BLaER1 (cell line): ENCODE data around the gene DRG2.
A peak's percentile ranks its signal among the peaks of the same experiment; 100 is the strongest.

Experiments used
- H3K27ac ChIP-seq: shearing (Covaris generic); formaldehyde crosslinking; 2 replicates; pipeline ENCODE4 v1.8.1; 2022
- H3K27me3 ChIP-seq: shearing (Covaris generic); formaldehyde crosslinking; 2 replicates; pipeline ENCODE4 v1.8.1; 2022
- H3K36me3 ChIP-seq: shearing (Covaris generic); formaldehyde crosslinking; 2 replicates; pipeline ENCODE4 v1.8.1; 2022
- H3K4me1 ChIP-seq: shearing (Covaris generic); formaldehyde crosslinking; 2 replicates; pipeline ENCODE4 v1.8.1; 2022
- H3K4me2 ChIP-seq: shearing (Covaris generic); formaldehyde crosslinking; 2 replicates; pipeline ENCODE4 v1.8.1; 2022
- H3K4me3 ChIP-seq: shearing (Covaris generic); formaldehyde crosslinking; 2 replicates; pipeline ENCODE4 v1.8.1; 2022
- H3K9ac ChIP-seq: shearing (Covaris generic); formaldehyde crosslinking; 2 replicates; pipeline ENCODE4 v1.8.1; 2022
- H3K9me3 ChIP-seq: shearing (Covaris generic); formaldehyde crosslinking; 2 replicates; pipeline ENCODE4 v1.8.1; 2022
- H4K20me1 ChIP-seq: shearing (Covaris generic); formaldehyde crosslinking; 2 replicates; pipeline ENCODE4 v1.8.1; 2022
- Cebpa-rat ChIP-seq: shearing (Covaris generic); IDR thresholded peaks from 2 replicates; pipeline ENCODE4 v1.8.1; 2022

The DRG2 gene

GRCh38 chr17:18087610-18088491 is at the start of gene DRG2:
DRG2 (plus strand) TSS chr17:18087948; CDS start chr17:18088024, 76 bp downstream.
- H4K20me1 ChIP-seq = no peaks in the 10 kb centered on the region
- peak within 1 kb of the TSS; percentile 86 for H3K9ac ChIP-seq
- no peaks in the 10 kb centered on the region for H3K9me3 ChIP-seq
- TF ChIP-seq Cebpa-rat = no peak
- peak within 1 kb of the TSS; percentile 86 for H3K4me3 ChIP-seq
- H3K4me1 ChIP-seq = peaks cover 22% of the 10 kb centered on the region
- H3K27ac ChIP-seq = peak within 1 kb of the TSS; percentile 89
- peak within 1 kb of the TSS; percentile 94 for H3K4me2 ChIP-seq
- no peaks in the 10 kb centered on the region for H3K27me3 ChIP-seq
- peaks cover 24% of the 10 kb centered on the region for H3K36me3 ChIP-seq

GRCh38 chr17:18038149-18038850 is 49.4 kb upstream of the DRG2 start:
- Histone ChIP-seq H3K4me3 (peak overlapping the region; percentile 86), H3K9me3 (no peaks in the 10 kb centered on the region), H3K27ac (peak overlapping the region; percentile 70)

GRCh38 chr17:18038861-18039534 is 48.8 kb upstream of the DRG2 start, which contains the start of the genes ATPAF2 and GID4:
ATPAF2 (minus strand) TSS chr17:18039168; CDS start chr17:18039013, 155 bp downstream.
GID4 (plus strand) TSS chr17:18039408; CDS start chr17:18039465, 57 bp downstream.
- no peak for TF ChIP-seq Cebpa-rat
- peak within 1 kb of the TSS; percentile 86 for H3K4me3 ChIP-seq
- peak within 1 kb of the TSS; percentile 92 for H3K4me2 ChIP-seq
- H3K36me3 ChIP-seq = peaks cover 9% of the 10 kb centered on the region
- H3K9ac ChIP-seq = peak within 1 kb of the TSS; percentile 93
- H3K4me1 ChIP-seq = peaks cover 56% of the 10 kb centered on the region
- peaks cover 79% of the 10 kb centered on the region for H4K20me1 ChIP-seq
- H3K27ac ChIP-seq = peak within 1 kb of the TSS; percentile 81
- no peaks in the 10 kb centered on the region for H3K9me3 ChIP-seq
- H3K27me3 ChIP-seq = no peaks in the 10 kb centered on the region

More at GRCh38 chr17:18038149-18038850, 49.4 kb upstream of the DRG2 start:
- Histone ChIP-seq H3K4me2 (peak overlapping the region; percentile 92), H3K4me1 (peaks cover 61% of the 10 kb centered on the region), H3K27me3 (no peaks in the 10 kb centered on the region), H3K36me3 (peaks cover 7% of the 10 kb centered on the region; the same call in 1 of the 2 replicates), H3K9ac (peak overlapping the region; percentile 82), H4K20me1 (peaks cover 77% of the 10 kb centered on the region)
- no peak for TF ChIP-seq Cebpa-rat

GRCh38 chr17:18039535-18040260 is 48.0 kb upstream of the DRG2 start:
- peaks cover 50% of the 10 kb centered on the region for H3K4me1 ChIP-seq
- peaks cover 16% of the 10 kb centered on the region for H3K36me3 ChIP-seq
- H3K27me3 ChIP-seq = no peaks in the 10 kb centered on the region
- peaks cover 79% of the 10 kb centered on the region for H4K20me1 ChIP-seq
- H3K9me3 ChIP-seq = no peaks in the 10 kb centered on the region
- H3K4me2 ChIP-seq = peak overlapping the region; percentile 88
- H3K4me3 ChIP-seq = peak overlapping the region; percentile 86
- no peak for TF ChIP-seq Cebpa-rat
- H3K9ac ChIP-seq = peak overlapping the region; percentile 93
- peak overlapping the region; percentile 81 for H3K27ac ChIP-seq

- peaks cover 22% of the 10 kb centered on the region for H3K36me3 ChIP-seq
- peak overlapping the region; percentile 86 for H3K4me3 ChIP-seq
- peak overlapping the region; percentile 93 for H3K9ac ChIP-seq
- no peak for TF ChIP-seq Cebpa-rat
- H3K27ac ChIP-seq = peak overlapping the region; percentile 81
- peak overlapping the region; percentile 88 for H3K4me2 ChIP-seq
- H4K20me1 ChIP-seq = peaks cover 75% of the 10 kb centered on the region
- H3K4me1 ChIP-seq = peaks cover 50% of the 10 kb centered on the region
- no peaks in the 10 kb centered on the region for H3K9me3 ChIP-seq
- no peaks in the 10 kb centered on the region for H3K27me3 ChIP-seq
These were observed 47.4 kb upstream of the DRG2 start for GRCh38 chr17:18040261-18040858.

- peaks cover 30% of the 10 kb centered on the region for H3K36me3 ChIP-seq
- no peak overlapping the region for H3K27ac ChIP-seq
- H3K27me3 ChIP-seq = no peaks in the 10 kb centered on the region
- peaks cover 48% of the 10 kb centered on the region for H3K4me1 ChIP-seq
- H3K9ac ChIP-seq = no peak overlapping the region
- TF ChIP-seq Cebpa-rat = no peak
- no peak overlapping the region for H3K4me3 ChIP-seq
- no peaks in the 10 kb centered on the region for H3K9me3 ChIP-seq
- peak overlapping the region; percentile 88 for H3K4me2 ChIP-seq
- H4K20me1 ChIP-seq = peaks cover 65% of the 10 kb centered on the region
These were observed 46.0 kb upstream of the DRG2 start for GRCh38 chr17:18041776-18042175.

- no peak overlapping the region for H3K27ac ChIP-seq
- H3K27me3 ChIP-seq = no peaks in the 10 kb centered on the region
- no peak overlapping the region for H3K9ac ChIP-seq
- peaks cover 42% of the 10 kb centered on the region for H3K36me3 ChIP-seq
- peaks cover 36% of the 10 kb centered on the region for H3K4me1 ChIP-seq
- no peak overlapping the region for H3K4me3 ChIP-seq
- no peak overlapping the region for H3K4me2 ChIP-seq
- TF ChIP-seq Cebpa-rat = no peak
- no peaks in the 10 kb centered on the region for H3K9me3 ChIP-seq
- H4K20me1 ChIP-seq = peaks cover 53% of the 10 kb centered on the region
These were observed 44.8 kb upstream of the DRG2 start for GRCh38 chr17:18042983-18043382.

- no peaks in the 10 kb centered on the region for H3K27me3 ChIP-seq
- H3K9ac ChIP-seq = no peak overlapping the region
- no peak overlapping the region for H3K4me2 ChIP-seq
- peaks cover 50% of the 10 kb centered on the region for H4K20me1 ChIP-seq
- no peak overlapping the region for H3K27ac ChIP-seq
- H3K4me1 ChIP-seq = peaks cover 32% of the 10 kb centered on the region
- peaks cover 47% of the 10 kb centered on the region for H3K36me3 ChIP-seq
- no peak for TF ChIP-seq Cebpa-rat
- H3K4me3 ChIP-seq = no peak overlapping the region
- H3K9me3 ChIP-seq = no peaks in the 10 kb centered on the region
These were observed 44.3 kb upstream of the DRG2 start for GRCh38 chr17:18043491-18043890.
